Fibroblast of the aortic adventitia (primary cell): ENCODE results near the gene RASA1. TPM values are rescaled to one million over a fixed set of nuclear protein-coding genes. Genes with fewer than 3 reads are reported as not detected.

Source experiments
- small RNA-seq: library from RNA; depleted of rRNA; stranded (forward); fragments of <200 nt; gene quantifications from one replicate; pipeline ENCODE3, GENCODE V24; 2012
- total RNA-seq: library from RNA; depleted of rRNA; stranded (reverse); fragments of >200 nt; gene quantifications from 2 replicates; pipeline ENCODE4 v1.2.3, GENCODE V29; 2012; ENCODE audit warnings: low replicate concordance

Gene RASA1
- total RNA-seq, 1 donor = 46.2 TPM

Small RNA genes lying within 50 kb of the gene (small RNA-seq; reads per million reads assigned to genes)
- not detected for gene RN7SL629P
- not detected for gene RNU6-606P
- gene RNU6-727P = not detected

Other genes with a start within 250 kb of the RASA1 start
- 67.4 and 84.6 TPM in 2 replicates for gene CCNH, start 145.0 kb downstream of the RASA1 start, total RNA-seq